Lower lobe of right lung (tissue), 2 donors: Measurements from ENCODE around the gene CYLD. TPM values are rescaled to one million over a fixed set of nuclear protein-coding genes. Genes with fewer than 3 reads are reported as not detected.

ENCODE experiments used
- ATAC-seq, 2 donors: fragments of 200-7000 bp; cut with Tn5 transposase; one replicate each; pipeline ENCODE4 v1.9.1; 2020 to 2022; ENCODE audit warnings: mild to moderate bottlenecking in 2 of 2, moderate library complexity in 2 of 2
- DNase-seq: peaks from one replicate; pipeline ENCODE4 v3.0.0-alpha.2; 2020
- H3K27ac ChIP-seq: fragments of 200-600 bp; one replicate; pipeline ENCODE4 v1.8.0; 2022
- H3K27me3 ChIP-seq: fragments of 200-600 bp; one replicate; pipeline ENCODE4 v1.8.0; 2022; ENCODE audit warnings: low read depth
- H3K36me3 ChIP-seq: fragments of 200-600 bp; one replicate; pipeline ENCODE4 v1.8.0; 2022; ENCODE audit warnings: mild to moderate bottlenecking
- H3K4me1 ChIP-seq: fragments of 200-600 bp; one replicate; pipeline ENCODE4 v1.8.0; 2022
- H3K4me3 ChIP-seq: fragments of 200-600 bp; one replicate; pipeline ENCODE4 v1.8.0; 2022; ENCODE audit warnings: mild to moderate bottlenecking
- H3K9me3 ChIP-seq: fragments of 200-600 bp; one replicate; pipeline ENCODE4 v1.8.0; 2022
- CTCF ChIP-seq: fragments of 200-600 bp; IDR thresholded peaks from one replicate; pipeline ENCODE4 v1.8.0; 2022; ENCODE audit warnings: antibody characterized with exemption, mild to moderate bottlenecking
- intact Hi-C: fragments of 100-400 bp; cut with DNase I; formaldehyde crosslinking; loops from one replicate; pipeline ENCODE4 v1.11.0; 2022
- total RNA-seq: library from RNA; stranded (reverse); fragmentation: NEBNext Ultra II Directional; extraction: Animal tissue kit (Norgen Biotek cat#: 25700); gene quantifications from one replicate; pipeline ENCODE4 v1.2.1, GENCODE V29; 2021
- donor health status: DM: no; HTN: yes; CAD: no; lungs with severe emphysema.

The CYLD gene
- total RNA-seq, 1 donor from 2014 or later = 45.8 TPM

- H3K27ac ChIP-seq = no peak overlapping the region
- H3K9me3 ChIP-seq = no peaks in the 10 kb centered on the region
- peaks cover 8% of the 10 kb centered on the region for H3K4me1 ChIP-seq
- H3K27me3 ChIP-seq = no peaks in the 10 kb centered on the region
- intact Hi-C loops = no loop called here
- ATAC-seq = no peak
- DNase-seq = no peak
- no peak overlapping the region for H3K4me3 ChIP-seq
- TF ChIP-seq CTCF = no peak
- no peaks in the 10 kb centered on the region for H3K36me3 ChIP-seq
These were observed 67.7 kb downstream of the CYLD start for GRCh38 chr16:50809561-50809960.

GRCh38 chr16:50810241-50810965 lies 68.5 kb downstream of the CYLD start:
- TF ChIP-seq CTCF = no peak
- no peaks in the 10 kb centered on the region for H3K9me3 ChIP-seq
- DNase-seq (no peak), ATAC-seq (no peak)
- intact Hi-C loops = no loop called here
- no peaks in the 10 kb centered on the region for H3K27me3 ChIP-seq
- H3K4me3 ChIP-seq = no peak overlapping the region
- H3K27ac ChIP-seq = no peak overlapping the region
- H3K36me3 ChIP-seq = no peaks in the 10 kb centered on the region
- peaks cover 8% of the 10 kb centered on the region for H3K4me1 ChIP-seq

- Histone ChIP-seq H3K9me3 (no peaks in the 10 kb centered on the region), H3K4me3 (no peak overlapping the region), H3K27ac (no peak overlapping the region), H3K4me1 (no peaks in the 10 kb centered on the region), H3K36me3 (no peaks in the 10 kb centered on the region), H3K27me3 (no peaks in the 10 kb centered on the region)
- DNase-seq (no peak), ATAC-seq (no peak)
- intact Hi-C loops = no loop called here
- TF ChIP-seq CTCF = no peak
These were observed 70.2 kb downstream of the CYLD start for GRCh38 chr16:50812046-50812445.

- no peak for TF ChIP-seq CTCF
- intact Hi-C loops = no loop called here
- no peaks in the 10 kb centered on the region for H3K4me1 ChIP-seq
- H3K4me3 ChIP-seq = no peak overlapping the region
- no peaks in the 10 kb centered on the region for H3K27me3 ChIP-seq
- DNase-seq = no peak
- ATAC-seq = no peak
- no peaks in the 10 kb centered on the region for H3K9me3 ChIP-seq
- no peak overlapping the region for H3K27ac ChIP-seq
- H3K36me3 ChIP-seq = no peaks in the 10 kb centered on the region
These were observed 71.1 kb downstream of the CYLD start for GRCh38 chr16:50812876-50813466.

- no peak overlapping the region for H3K27ac ChIP-seq
- no peak for ATAC-seq
- TF ChIP-seq CTCF = no peak
- H3K4me3 ChIP-seq = no peak overlapping the region
- H3K36me3 ChIP-seq = no peaks in the 10 kb centered on the region
- H3K4me1 ChIP-seq = no peaks in the 10 kb centered on the region
- no peaks in the 10 kb centered on the region for H3K27me3 ChIP-seq
- H3K9me3 ChIP-seq = no peaks in the 10 kb centered on the region
- intact Hi-C loops = no loop called here
- DNase-seq = no peak
These were observed 72.2 kb downstream of the CYLD start for GRCh38 chr16:50814052-50814451.
